WTC11 (cell line): ENCODE measurements around the gene TCEAL3.

Experiments used
- CREM ChIP-seq: sonication (generic); formaldehyde crosslinking; IDR thresholded peaks from 2 replicates; pipeline ENCODE4 v1.8.1; 2022; ENCODE audit warnings: mild to moderate bottlenecking, missing genetic modification reagents, moderate library complexity
- ESRRA ChIP-seq: sonication (generic); formaldehyde crosslinking; IDR thresholded peaks from 2 replicates; pipeline ENCODE4 v1.8.1; 2022; ENCODE audit warnings: mild to moderate bottlenecking, missing genetic modification reagents, borderline replicate concordance
- ETV6 ChIP-seq: sonication (generic); formaldehyde crosslinking; IDR thresholded peaks from 2 replicates; pipeline ENCODE4 v1.8.1; 2022; ENCODE audit warnings: mild to moderate bottlenecking, missing genetic modification reagents
- GABPB1 ChIP-seq: sonication (generic); formaldehyde crosslinking; IDR thresholded peaks from 2 replicates; pipeline ENCODE4 v1.8.1; 2023; ENCODE audit warnings: mild to moderate bottlenecking, missing genetic modification reagents
- NFATC4 ChIP-seq: fragments of 250-450 bp; sonication (Bioruptor Pico); IDR thresholded peaks from 2 replicates; pipeline ENCODE4 v1.9.0; 2021; ENCODE audit warnings: mild to moderate bottlenecking
- TP53 ChIP-seq: sonication (generic); formaldehyde crosslinking; IDR thresholded peaks from 2 replicates; pipeline ENCODE4 v1.8.1; 2023; ENCODE audit warnings: mild to moderate bottlenecking, missing genetic modification reagents
- TF ChIP-seq, protein P1 (sequence below): fragments of 200-600 bp; IDR thresholded peaks from 2 replicates; pipeline ENCODE4 v1.8.0; 2022; ENCODE audit warnings: antibody characterized with exemption
- TF ChIP-seq, protein P2 (sequence below): sonication (generic); formaldehyde crosslinking; IDR thresholded peaks from 2 replicates; pipeline ENCODE4 v1.8.1; 2022; ENCODE audit warnings: missing genetic modification reagents, borderline replicate concordance
- TF ChIP-seq, protein P3 (sequence below): sonication (generic); formaldehyde crosslinking; IDR thresholded peaks from 2 replicates; pipeline ENCODE4 v1.8.1; 2023; ENCODE audit warnings: mild to moderate bottlenecking, missing genetic modification reagents, moderate library complexity
- TF ChIP-seq, protein P4 (sequence below): sonication (generic); formaldehyde crosslinking; IDR thresholded peaks from 2 replicates; pipeline ENCODE4 v1.8.1; 2022; ENCODE audit warnings: low read depth, missing genetic modification reagents, borderline replicate concordance

DNA sequence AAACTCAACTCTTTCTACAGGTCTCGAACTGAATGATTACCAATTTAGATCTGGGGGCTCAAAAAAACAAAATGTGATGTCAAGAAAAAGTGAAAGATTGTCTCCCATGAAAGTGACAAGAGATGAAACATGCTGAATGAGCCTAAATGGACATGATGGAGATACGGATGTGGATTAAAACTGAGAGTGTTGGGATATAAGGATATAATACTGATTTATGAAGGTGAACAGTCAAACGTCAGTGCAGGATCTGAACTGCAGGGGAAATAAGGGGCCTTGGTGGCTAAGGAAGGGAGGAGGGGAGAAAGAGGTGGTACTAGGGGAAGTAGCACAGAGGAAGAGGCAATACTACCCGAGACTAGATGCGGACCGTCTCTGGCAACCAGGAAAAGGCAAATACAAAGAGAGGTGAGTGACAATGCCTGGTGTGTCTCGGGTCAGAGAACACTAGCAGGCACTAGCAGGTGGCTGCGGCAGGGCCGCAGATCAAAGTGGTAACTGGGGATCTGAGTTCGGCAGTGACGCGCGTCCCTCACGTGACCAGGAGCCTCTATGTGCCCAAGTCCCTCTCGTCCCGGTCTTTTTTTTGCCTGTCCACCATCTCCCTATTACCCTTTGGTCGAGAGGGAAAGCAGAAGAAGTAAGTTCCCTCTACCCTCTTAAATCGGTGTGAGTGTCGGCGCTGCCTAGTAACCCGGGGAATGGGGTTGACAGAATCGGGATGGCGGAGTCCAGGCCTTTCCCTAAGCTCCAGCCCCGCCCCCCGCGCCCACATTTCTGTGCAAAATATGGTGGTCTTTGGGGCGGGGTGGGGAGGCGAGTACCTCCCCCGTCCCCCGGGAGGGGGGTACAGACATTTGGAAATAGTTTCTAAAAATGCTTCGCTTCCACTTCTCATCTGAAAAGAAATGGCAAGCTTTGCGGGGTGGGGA is 20.9 kb downstream of the TCEAL3 start, which contains the start of gene TCEAL1:
- TF ChIP-seq ESRRA (CRISPR knock-in tag) (no peak), NFATC4 (no peak), TP53 (CRISPR knock-in tag) (no peak), ETV6 (CRISPR knock-in tag) (no peak), CREM (CRISPR knock-in tag) (no peak), GABPB1 (no peak)
- TF ChIP-seq, protein P1, sequence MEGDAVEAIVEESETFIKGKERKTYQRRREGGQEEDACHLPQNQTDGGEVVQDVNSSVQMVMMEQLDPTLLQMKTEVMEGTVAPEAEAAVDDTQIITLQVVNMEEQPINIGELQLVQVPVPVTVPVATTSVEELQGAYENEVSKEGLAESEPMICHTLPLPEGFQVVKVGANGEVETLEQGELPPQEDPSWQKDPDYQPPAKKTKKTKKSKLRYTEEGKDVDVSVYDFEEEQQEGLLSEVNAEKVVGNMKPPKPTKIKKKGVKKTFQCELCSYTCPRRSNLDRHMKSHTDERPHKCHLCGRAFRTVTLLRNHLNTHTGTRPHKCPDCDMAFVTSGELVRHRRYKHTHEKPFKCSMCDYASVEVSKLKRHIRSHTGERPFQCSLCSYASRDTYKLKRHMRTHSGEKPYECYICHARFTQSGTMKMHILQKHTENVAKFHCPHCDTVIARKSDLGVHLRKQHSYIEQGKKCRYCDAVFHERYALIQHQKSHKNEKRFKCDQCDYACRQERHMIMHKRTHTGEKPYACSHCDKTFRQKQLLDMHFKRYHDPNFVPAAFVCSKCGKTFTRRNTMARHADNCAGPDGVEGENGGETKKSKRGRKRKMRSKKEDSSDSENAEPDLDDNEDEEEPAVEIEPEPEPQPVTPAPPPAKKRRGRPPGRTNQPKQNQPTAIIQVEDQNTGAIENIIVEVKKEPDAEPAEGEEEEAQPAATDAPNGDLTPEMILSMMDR, result no peak
- TF ChIP-seq, protein P2, sequence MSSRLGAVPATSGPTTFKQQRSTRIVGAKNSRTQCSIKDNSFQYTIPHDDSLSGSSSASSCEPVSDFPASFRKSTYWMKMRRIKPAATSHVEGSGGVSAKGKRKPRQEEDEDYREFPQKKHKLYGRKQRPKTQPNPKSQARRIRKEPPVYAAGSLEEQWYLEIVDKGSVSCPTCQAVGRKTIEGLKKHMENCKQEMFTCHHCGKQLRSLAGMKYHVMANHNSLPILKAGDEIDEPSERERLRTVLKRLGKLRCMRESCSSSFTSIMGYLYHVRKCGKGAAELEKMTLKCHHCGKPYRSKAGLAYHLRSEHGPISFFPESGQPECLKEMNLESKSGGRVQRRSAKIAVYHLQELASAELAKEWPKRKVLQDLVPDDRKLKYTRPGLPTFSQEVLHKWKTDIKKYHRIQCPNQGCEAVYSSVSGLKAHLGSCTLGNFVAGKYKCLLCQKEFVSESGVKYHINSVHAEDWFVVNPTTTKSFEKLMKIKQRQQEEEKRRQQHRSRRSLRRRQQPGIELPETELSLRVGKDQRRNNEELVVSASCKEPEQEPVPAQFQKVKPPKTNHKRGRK, result no peak
- TF ChIP-seq, protein P3, sequence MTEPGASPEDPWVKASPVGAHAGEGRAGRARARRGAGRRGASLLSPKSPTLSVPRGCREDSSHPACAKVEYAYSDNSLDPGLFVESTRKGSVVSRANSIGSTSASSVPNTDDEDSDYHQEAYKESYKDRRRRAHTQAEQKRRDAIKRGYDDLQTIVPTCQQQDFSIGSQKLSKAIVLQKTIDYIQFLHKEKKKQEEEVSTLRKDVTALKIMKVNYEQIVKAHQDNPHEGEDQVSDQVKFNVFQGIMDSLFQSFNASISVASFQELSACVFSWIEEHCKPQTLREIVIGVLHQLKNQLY (CRISPR knock-in tag), result no peak
- TF ChIP-seq, protein P4, sequence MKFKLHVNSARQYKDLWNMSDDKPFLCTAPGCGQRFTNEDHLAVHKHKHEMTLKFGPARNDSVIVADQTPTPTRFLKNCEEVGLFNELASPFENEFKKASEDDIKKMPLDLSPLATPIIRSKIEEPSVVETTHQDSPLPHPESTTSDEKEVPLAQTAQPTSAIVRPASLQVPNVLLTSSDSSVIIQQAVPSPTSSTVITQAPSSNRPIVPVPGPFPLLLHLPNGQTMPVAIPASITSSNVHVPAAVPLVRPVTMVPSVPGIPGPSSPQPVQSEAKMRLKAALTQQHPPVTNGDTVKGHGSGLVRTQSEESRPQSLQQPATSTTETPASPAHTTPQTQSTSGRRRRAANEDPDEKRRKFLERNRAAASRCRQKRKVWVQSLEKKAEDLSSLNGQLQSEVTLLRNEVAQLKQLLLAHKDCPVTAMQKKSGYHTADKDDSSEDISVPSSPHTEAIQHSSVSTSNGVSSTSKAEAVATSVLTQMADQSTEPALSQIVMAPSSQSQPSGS, result no peak
